WTC11 (cell line): Measurements from ENCODE around the gene ANKLE2. TPM values are rescaled to one million over a fixed set of nuclear protein-coding genes. Genes with fewer than 3 reads are reported as not detected.

ENCODE experiments used
- ATAC-seq: fragments of 200-7000 bp; cut with Tn5 transposase; 2 replicates; pipeline ENCODE4 v1.10.0; 2021; ENCODE audit warnings: mild to moderate bottlenecking, moderate library complexity
- CTCF ChIA-PET: fragments of 300-600 bp; sonication (Branson Sonifier 250); formaldehyde crosslinking; loops from one replicate; lab custom pipeline; 2021; ENCODE audit warnings: antibody characterized with exemption; lab: Charles Lee
- POLR2A ChIA-PET: fragments of 350-600 bp; sonication (Branson Sonifier 250); formaldehyde crosslinking; loops from one replicate; lab custom pipeline; 2021; ENCODE audit warnings: antibody characterized with exemption; lab: Charles Lee
- DNase-seq: peaks from one replicate; pipeline ENCODE4 v3.0.0; 2021; ENCODE audit warnings: low spot score
- H3K27ac Mint-ChIP-seq: 2 replicates; pipeline ENCODE4 v1.8.0; 2021; ENCODE audit warnings: mixed read lengths
- H3K27me3 Mint-ChIP-seq: 2 replicates; pipeline ENCODE4 v1.8.0; 2021; ENCODE audit warnings: low read depth, mild to moderate bottlenecking, moderate library complexity, mixed read lengths
- H3K36me3 Mint-ChIP-seq: 2 replicates; pipeline ENCODE4 v1.8.0; 2021; ENCODE audit warnings: mixed read lengths
- H3K4me1 Mint-ChIP-seq: 2 replicates; pipeline ENCODE4 v1.8.0; 2022; ENCODE audit warnings: mixed read lengths
- H3K4me3 Mint-ChIP-seq: 2 replicates; pipeline ENCODE4 v1.8.0; 2021; ENCODE audit warnings: mild to moderate bottlenecking, moderate library complexity, mixed read lengths
- H3K9me3 Mint-ChIP-seq: 2 replicates; pipeline ENCODE4 v1.8.0; 2021; ENCODE audit warnings: mixed read lengths
- ATF3 ChIP-seq: sonication (generic); formaldehyde crosslinking; conservative IDR thresholded peaks from 2 replicates; pipeline ENCODE4 v1.8.1; 2022; ENCODE audit warnings: mild to moderate bottlenecking, missing genetic modification reagents
- CBFB ChIP-seq: sonication (generic); formaldehyde crosslinking; IDR thresholded peaks from 2 replicates; pipeline ENCODE4 v1.8.1; 2022; ENCODE audit warnings: mild to moderate bottlenecking, low read depth, missing genetic modification reagents
- E2F4 ChIP-seq: sonication (generic); formaldehyde crosslinking; IDR thresholded peaks from 2 replicates; pipeline ENCODE4 v1.8.1; 2022; ENCODE audit warnings: low read depth, mild to moderate bottlenecking, moderate library complexity, missing genetic modification reagents, borderline replicate concordance
- ERG ChIP-seq: fragments of 250-450 bp; sonication (Bioruptor Pico); IDR thresholded peaks from 2 replicates; pipeline ENCODE4 v1.8.0; 2021; ENCODE audit warnings: mild to moderate bottlenecking
- ESRRA ChIP-seq: sonication (generic); formaldehyde crosslinking; IDR thresholded peaks from 2 replicates; pipeline ENCODE4 v1.8.1; 2022; ENCODE audit warnings: mild to moderate bottlenecking, missing genetic modification reagents, borderline replicate concordance
- FOXJ3 ChIP-seq: sonication (generic); formaldehyde crosslinking; IDR thresholded peaks from 2 replicates; pipeline ENCODE4 v1.9.0; 2021; ENCODE audit warnings: missing genetic modification reagents, mild to moderate bottlenecking, borderline replicate concordance
- FOXK1 ChIP-seq: sonication (generic); formaldehyde crosslinking; IDR thresholded peaks from 2 replicates; pipeline ENCODE4 v1.8.0; 2022; ENCODE audit warnings: mild to moderate bottlenecking, moderate library complexity, missing genetic modification reagents
- FOXP1 ChIP-seq: sonication (generic); formaldehyde crosslinking; IDR thresholded peaks from 2 replicates; pipeline ENCODE4 v1.8.0; 2022; ENCODE audit warnings: missing genetic modification reagents, mild to moderate bottlenecking, moderate library complexity, borderline replicate concordance
- GABPB1 ChIP-seq: sonication (generic); formaldehyde crosslinking; IDR thresholded peaks from 2 replicates; pipeline ENCODE4 v1.8.1; 2023; ENCODE audit warnings: mild to moderate bottlenecking, missing genetic modification reagents
- GTF2I ChIP-seq: fragments of 250-450 bp; sonication (Bioruptor Pico); conservative IDR thresholded peaks from 2 replicates; pipeline ENCODE4 v1.4.0; 2021; ENCODE audit warnings: mild to moderate bottlenecking
- IRF2 ChIP-seq: sonication (generic); formaldehyde crosslinking; IDR thresholded peaks from 2 replicates; pipeline ENCODE4 v1.8.0; 2022; ENCODE audit warnings: low read depth, missing genetic modification reagents, borderline replicate concordance
- MYBL2 ChIP-seq: sonication (generic); formaldehyde crosslinking; IDR thresholded peaks from 2 replicates; pipeline ENCODE4 v1.8.1; 2023; ENCODE audit warnings: mild to moderate bottlenecking, moderate library complexity, missing genetic modification reagents
- NFATC4 ChIP-seq: fragments of 250-450 bp; sonication (Bioruptor Pico); IDR thresholded peaks from 2 replicates; pipeline ENCODE4 v1.9.0; 2021; ENCODE audit warnings: mild to moderate bottlenecking
- NFE2L1 ChIP-seq: sonication (generic); formaldehyde crosslinking; IDR thresholded peaks from 2 replicates; pipeline ENCODE4 v1.8.1; 2023; ENCODE audit warnings: missing genetic modification reagents
- OVOL2 ChIP-seq: fragments of 250-450 bp; sonication (Bioruptor Pico); IDR thresholded peaks from 2 replicates; pipeline ENCODE4 v1.9.0; 2021; ENCODE audit warnings: mild to moderate bottlenecking, borderline replicate concordance
- PRRX2 ChIP-seq: fragments of 250-450 bp; sonication (Bioruptor Pico); IDR thresholded peaks from 2 replicates; pipeline ENCODE4 v1.8.0; 2021; ENCODE audit warnings: mild to moderate bottlenecking
- RORB ChIP-seq: fragments of 250-450 bp; sonication (Bioruptor Pico); IDR thresholded peaks from 2 replicates; pipeline ENCODE4 v1.9.0; 2021; ENCODE audit warnings: mild to moderate bottlenecking
- SP1 ChIP-seq: sonication (generic); formaldehyde crosslinking; conservative IDR thresholded peaks from 2 replicates; pipeline ENCODE4 v1.8.1; 2022; ENCODE audit warnings: missing genetic modification reagents
- TCF7 ChIP-seq: sonication (generic); formaldehyde crosslinking; IDR thresholded peaks from 2 replicates; pipeline ENCODE4 v1.8.0; 2022; ENCODE audit warnings: mild to moderate bottlenecking, low read depth, missing genetic modification reagents, moderate library complexity
- USF2 ChIP-seq: sonication (generic); formaldehyde crosslinking; IDR thresholded peaks from 2 replicates; pipeline ENCODE4 v1.8.1; 2023; ENCODE audit warnings: mild to moderate bottlenecking, missing genetic modification reagents, moderate library complexity
- ZBTB43 ChIP-seq: sonication (generic); formaldehyde crosslinking; IDR thresholded peaks from 2 replicates; pipeline ENCODE4 v1.8.1; 2023; ENCODE audit warnings: mild to moderate bottlenecking, missing genetic modification reagents
- ZNF281 ChIP-seq: sonication (generic); formaldehyde crosslinking; IDR thresholded peaks from 2 replicates; pipeline ENCODE4 v1.8.0; 2023; ENCODE audit warnings: mild to moderate bottlenecking, missing genetic modification reagents
- ZNF512 ChIP-seq: sonication (generic); formaldehyde crosslinking; IDR thresholded peaks from 2 replicates; pipeline ENCODE4 v1.8.1; 2022; ENCODE audit warnings: missing genetic modification reagents, borderline replicate concordance
- ZNF671 ChIP-seq: fragments of 250-450 bp; sonication (Bioruptor Pico); IDR thresholded peaks from 2 replicates; pipeline ENCODE4 v1.8.0; 2021; ENCODE audit warnings: mild to moderate bottlenecking
- total RNA-seq: library from RNA; stranded (reverse); gene quantifications from 3 replicates; pipeline ENCODE4 v1.2.3, GENCODE V29; 2021

Gene ANKLE2
- total RNA-seq, 1 experiment from 2014 or later = 63.8 TPM

- Mint-ChIP-seq H3K4me1 (peaks cover 7% of the 10 kb centered on the region; the same call in 1 of the 2 replicates), H3K27me3 (no peaks in the 10 kb centered on the region), H3K9me3 (peaks cover 7% of the 10 kb centered on the region), H3K36me3 (peaks cover 90% of the 10 kb centered on the region)
- CTCF ChIA-PET = interaction anchor here (1.7 kb wide), 1 partner anchor 174 kb away, joined by 4 read pairs; no protein-coding TSS in a partner anchor
- no peak for ATAC-seq
- TF ChIP-seq FOXJ3 (CRISPR knock-in tag) (no peak), NFATC4 (CRISPR knock-in tag) (no peak), GABPB1 (CRISPR knock-in tag) (no peak), MYBL2 (CRISPR knock-in tag) (no peak), IRF2 (CRISPR knock-in tag) (no peak), USF2 (no peak), ZNF671 (CRISPR knock-in tag) (no peak), ZBTB43 (CRISPR knock-in tag) (no peak), ZNF512 (CRISPR knock-in tag) (no peak), NFE2L1 (CRISPR knock-in tag) (no peak), SP1 (CRISPR knock-in tag) (no peak), ATF3 (no peak)
- TF ChIP-seq, all 79 proteins: peak for 0
- no peak for DNase-seq
- H3K27ac Mint-ChIP-seq = peak overlapping the region; percentile 45; the same call in 1 of the 2 replicates
- no peak overlapping the region for H3K4me3 Mint-ChIP-seq
- POLR2A ChIA-PET = no interaction called here
Observed at GRCh38 chr12:132730353-132730752, 31.3 kb downstream of the ANKLE2 start.

GRCh38 chr12:132729541-132730320 lies 31.9 kb downstream of the ANKLE2 start:
- ATAC-seq (no peak), DNase-seq (no peak)
- peaks cover 7% of the 10 kb centered on the region for H3K9me3 Mint-ChIP-seq
- H3K36me3 Mint-ChIP-seq = peaks cover 89% of the 10 kb centered on the region
- POLR2A ChIA-PET = no interaction called here
- CTCF ChIA-PET = interaction anchor here (1.7 kb wide), 1 partner anchor 175 kb away, joined by 4 read pairs; no protein-coding TSS in a partner anchor
- H3K27ac Mint-ChIP-seq = peak overlapping the region; percentile 45; the same call in 1 of the 2 replicates
- no peaks in the 10 kb centered on the region for H3K27me3 Mint-ChIP-seq
- no peak for TF ChIP-seq IRF2 (CRISPR knock-in tag)
- no peak for TF ChIP-seq FOXP1 (CRISPR knock-in tag)
- TF ChIP-seq ATF3 = no peak
- no peak for TF ChIP-seq OVOL2 (CRISPR knock-in tag)
- no peak for TF ChIP-seq CBFB (CRISPR knock-in tag)
- no peak for TF ChIP-seq TCF7 (CRISPR knock-in tag)
- no peak for TF ChIP-seq GTF2I (CRISPR knock-in tag)
- TF ChIP-seq FOXK1 (CRISPR knock-in tag) = no peak
- no peak for TF ChIP-seq RORB (CRISPR knock-in tag)
- no peak for TF ChIP-seq ZNF671 (CRISPR knock-in tag)
- TF ChIP-seq ESRRA (CRISPR knock-in tag) = no peak
- TF ChIP-seq ERG (CRISPR knock-in tag) = no peak
- no peak for TF ChIP-seq ZNF281 (CRISPR knock-in tag)
- TF ChIP-seq E2F4 (CRISPR knock-in tag) = no peak
- no peak for TF ChIP-seq PRRX2 (CRISPR knock-in tag)
- H3K4me1 Mint-ChIP-seq = peaks cover 7% of the 10 kb centered on the region; the same call in 1 of the 2 replicates
- H3K4me3 Mint-ChIP-seq = no peak overlapping the region
